BE2C (cell line): ENCODE measurements around the gene ZNF775.

Experiments
- DNase-seq: peaks from one replicate; pipeline ENCODE4 v3.0.0-alpha.2; 2020
- H3K27me3 ChIP-seq: fragments of 250-450 bp; sonication (Bioruptor Pico); 2 replicates; pipeline ENCODE4 v1.5.1; 2020; ENCODE audit warnings: mild to moderate bottlenecking
- H3K36me3 ChIP-seq: fragments of 250-450 bp; sonication (Bioruptor Pico); 2 replicates; pipeline ENCODE4 v1.5.1; 2020; ENCODE audit warnings: mild to moderate bottlenecking
- H3K4me1 ChIP-seq: fragments of 250-450 bp; sonication (Bioruptor Pico); 2 replicates; pipeline ENCODE4 v1.5.1; 2020
- H3K4me3 ChIP-seq: 2 replicates; pipeline ENCODE4 v1.5.1; 2011; ENCODE audit warnings: low read depth, low read length
- H3K9me3 ChIP-seq: fragments of 250-450 bp; sonication (Bioruptor Pico); 2 replicates; pipeline ENCODE4 v1.5.1; 2020
- CTCF ChIP-seq: IDR thresholded peaks from 2 replicates; pipeline ENCODE4 v1.5.1; 2012; ENCODE audit warnings: mild to moderate bottlenecking, low read depth, low read length

The ZNF775 gene

GRCh38 chr7:150380463-150380862 is 1.3 kb downstream of the ZNF775 start:
- no peak for TF ChIP-seq CTCF
- no peaks in the 10 kb centered on the region for H3K27me3 ChIP-seq
- H3K36me3 ChIP-seq: 0 out of 2 replicates have a peak, but pooled peaks cover 4% of the 10 kb centered on the region
- DNase-seq: no peak
- H3K4me3 ChIP-seq: peak overlapping the region; percentile 92
- H3K4me1 ChIP-seq: peaks cover 4% of the 10 kb centered on the region; the same call in 1 of the 2 replicates
- H3K9me3 ChIP-seq: no peaks in the 10 kb centered on the region

- Histone ChIP-seq H3K4me1 (peaks cover 4% of the 10 kb centered on the region; the same call in 1 of the 2 replicates), H3K36me3 (0 out of 2 replicates have a peak, but pooled peaks cover 2% of the 10 kb centered on the region), H3K4me3 (no peak overlapping the region; the same call in 1 of the 2 replicates), H3K27me3 (no peaks in the 10 kb centered on the region), H3K9me3 (no peaks in the 10 kb centered on the region)
- TF ChIP-seq CTCF: no peak
- DNase-seq: no peak
Measured at GRCh38 chr7:150381096-150381495, 2.0 kb downstream of the ZNF775 start.

GRCh38 chr7:150381785-150382122 is 2.6 kb downstream of the ZNF775 start:
- H3K36me3 ChIP-seq: no peaks in the 10 kb centered on the region
- TF ChIP-seq CTCF: no peak
- H3K4me3 ChIP-seq: no peak overlapping the region
- peaks cover 4% of the 10 kb centered on the region; the same call in 1 of the 2 replicates for H3K4me1 ChIP-seq
- H3K27me3 ChIP-seq: no peaks in the 10 kb centered on the region
- no peak for DNase-seq
- no peaks in the 10 kb centered on the region for H3K9me3 ChIP-seq

- H3K36me3 ChIP-seq: no peaks in the 10 kb centered on the region
- no peak for DNase-seq
- no peak for TF ChIP-seq CTCF
- H3K27me3 ChIP-seq: no peaks in the 10 kb centered on the region
- H3K4me1 ChIP-seq: peaks cover 4% of the 10 kb centered on the region; the same call in 1 of the 2 replicates
- no peak overlapping the region for H3K4me3 ChIP-seq
- no peaks in the 10 kb centered on the region for H3K9me3 ChIP-seq
Measured at GRCh38 chr7:150382123-150382843, 3.2 kb downstream of the ZNF775 start.

GRCh38 chr7:150382844-150383225 is 3.7 kb downstream of the ZNF775 start:
- no peak for TF ChIP-seq CTCF
- peaks cover 4% of the 10 kb centered on the region; the same call in 1 of the 2 replicates for H3K4me1 ChIP-seq

GRCh38 chr7:150383710-150384397 is 4.7 kb downstream of the ZNF775 start:
- H3K4me1 ChIP-seq: peaks cover 9% of the 10 kb centered on the region
- DNase-seq: peak; percentile 51
- no peak for TF ChIP-seq CTCF
- H3K27me3 ChIP-seq: no peaks in the 10 kb centered on the region
- H3K36me3 ChIP-seq: no peaks in the 10 kb centered on the region
- no peak overlapping the region for H3K4me3 ChIP-seq
- no peaks in the 10 kb centered on the region for H3K9me3 ChIP-seq

More at GRCh38 chr7:150382844-150383225, 3.7 kb downstream of the ZNF775 start:
- no peaks in the 10 kb centered on the region for H3K9me3 ChIP-seq
- no peak for DNase-seq
- no peaks in the 10 kb centered on the region for H3K36me3 ChIP-seq
- H3K27me3 ChIP-seq: no peaks in the 10 kb centered on the region
- no peak overlapping the region for H3K4me3 ChIP-seq
